Measurements from ENCODE around the gene NCAPD3. TPM values are rescaled to one million over a fixed set of nuclear protein-coding genes. Genes with fewer than 3 reads are reported as not detected.

The NCAPD3 gene
- total RNA-seq, 2 experiments from 2014 or later = 98.4 to 102 TPM

DNA sequence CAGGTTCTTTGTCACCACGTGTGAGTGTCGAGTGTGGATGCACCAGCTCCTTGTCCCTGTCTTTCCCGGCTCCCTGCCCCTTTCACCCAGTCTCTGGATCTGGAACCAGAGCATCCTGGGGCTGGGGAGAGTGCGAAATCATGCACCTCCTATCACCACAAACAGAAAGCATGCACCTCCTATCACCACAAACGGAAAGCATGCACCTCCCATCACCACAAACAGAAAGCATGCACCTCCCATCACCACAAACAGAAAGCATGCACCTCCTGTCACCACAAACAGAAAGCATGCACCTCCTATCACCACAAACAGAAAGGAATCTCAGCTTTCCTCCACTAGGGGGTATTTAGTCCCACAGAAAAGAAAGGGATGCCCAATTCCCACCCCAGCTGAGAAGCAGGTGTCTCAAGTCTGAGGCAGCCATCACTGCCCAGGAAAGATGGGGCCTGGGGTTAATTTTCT lies 46.5 kb upstream of the NCAPD3 start:
- TF ChIP-seq, protein P1, sequence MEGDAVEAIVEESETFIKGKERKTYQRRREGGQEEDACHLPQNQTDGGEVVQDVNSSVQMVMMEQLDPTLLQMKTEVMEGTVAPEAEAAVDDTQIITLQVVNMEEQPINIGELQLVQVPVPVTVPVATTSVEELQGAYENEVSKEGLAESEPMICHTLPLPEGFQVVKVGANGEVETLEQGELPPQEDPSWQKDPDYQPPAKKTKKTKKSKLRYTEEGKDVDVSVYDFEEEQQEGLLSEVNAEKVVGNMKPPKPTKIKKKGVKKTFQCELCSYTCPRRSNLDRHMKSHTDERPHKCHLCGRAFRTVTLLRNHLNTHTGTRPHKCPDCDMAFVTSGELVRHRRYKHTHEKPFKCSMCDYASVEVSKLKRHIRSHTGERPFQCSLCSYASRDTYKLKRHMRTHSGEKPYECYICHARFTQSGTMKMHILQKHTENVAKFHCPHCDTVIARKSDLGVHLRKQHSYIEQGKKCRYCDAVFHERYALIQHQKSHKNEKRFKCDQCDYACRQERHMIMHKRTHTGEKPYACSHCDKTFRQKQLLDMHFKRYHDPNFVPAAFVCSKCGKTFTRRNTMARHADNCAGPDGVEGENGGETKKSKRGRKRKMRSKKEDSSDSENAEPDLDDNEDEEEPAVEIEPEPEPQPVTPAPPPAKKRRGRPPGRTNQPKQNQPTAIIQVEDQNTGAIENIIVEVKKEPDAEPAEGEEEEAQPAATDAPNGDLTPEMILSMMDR (IDR thresholded peaks at IDR 0.05) = no peak
- Mint-ChIP-seq H3K36me3 (ENCODE audit: low read depth) (peaks cover 5% of the 10 kb centered on the region), H3K27ac (peak overlapping the region; percentile 14), H3K9me3 (no peaks in the 10 kb centered on the region), H3K4me1 (ENCODE audit: low read depth) (peaks cover 33% of the 10 kb centered on the region), H3K4me3 (no peak overlapping the region), H3K27me3 (no peaks in the 10 kb centered on the region)
- CTCF ChIA-PET = interaction anchor here (0.8 kb wide), 1 partner anchor 8 kb away, joined by 3 read pairs; no protein-coding TSS in a partner anchor
- ATAC-seq (peak; percentile 40), DNase-seq (peak; percentile 19)
- POLR2A ChIA-PET = interaction anchor here (0.6 to 0.9 kb wide), 3 partner anchors 12 to 392 kb away, joined by 3 to 5 read pairs (median 3); no protein-coding TSS in a partner anchor
- intact Hi-C loops (cut with micrococcal nuclease) = no loop called here

DNA sequence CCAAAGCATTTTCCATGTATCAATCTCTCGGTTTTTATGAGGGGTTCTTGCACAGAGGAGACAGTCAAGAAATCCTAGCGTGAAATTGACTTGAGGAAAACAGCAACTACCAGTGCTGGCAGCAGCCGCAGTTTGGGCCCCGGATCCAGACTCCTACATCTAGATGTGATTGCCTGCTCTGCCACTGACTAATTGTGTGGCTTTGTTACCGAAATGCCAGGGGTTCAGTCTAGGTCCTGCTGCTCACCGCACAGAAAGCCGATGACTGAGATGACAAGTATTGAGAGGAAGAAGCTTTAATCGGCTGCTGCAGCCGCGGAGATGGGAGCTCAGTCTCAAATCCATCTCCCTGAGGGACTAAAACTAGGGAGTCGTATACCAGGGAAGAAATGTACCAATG lies 44.2 kb upstream of the NCAPD3 start:
- intact Hi-C loops (cut with micrococcal nuclease) = no loop called here
- ChIA-PET POLR2A (no interaction called here), CTCF (interaction anchor here (2.5 kb wide), 1 partner anchor 9 kb away, joined by 10 read pairs; the partner anchor contains the start of gene GLB1L3)
- ATAC-seq (no peak), DNase-seq (no peak)
- Mint-ChIP-seq H3K9me3 (no peaks in the 10 kb centered on the region), H3K36me3 (ENCODE audit: low read depth) (peaks cover 5% of the 10 kb centered on the region), H3K4me1 (ENCODE audit: low read depth) (peaks cover 17% of the 10 kb centered on the region), H3K27ac (no peak overlapping the region), H3K4me3 (no peak overlapping the region), H3K27me3 (no peaks in the 10 kb centered on the region)
- TF ChIP-seq, protein P1 (IDR thresholded peaks at IDR 0.05) = no peak

DNA sequence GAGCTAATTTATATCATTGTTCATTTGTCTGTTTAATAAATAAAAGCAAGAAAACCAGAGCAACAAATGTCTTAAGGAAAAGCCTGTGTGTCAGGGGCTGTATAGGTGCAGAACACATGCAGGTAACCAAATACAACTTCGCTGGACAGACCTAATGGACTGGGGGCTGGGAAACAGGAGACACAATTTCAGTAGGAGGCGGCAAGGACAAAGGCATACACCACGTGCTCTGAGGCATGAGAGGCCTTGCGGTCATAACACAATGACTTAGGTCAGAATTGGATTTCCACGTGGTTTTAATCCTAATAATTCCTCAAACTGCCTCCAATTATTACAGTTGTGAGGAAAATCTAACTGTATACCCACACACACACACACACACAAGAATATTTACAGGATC lies 43.7 kb upstream of the NCAPD3 start:
- H3K4me3 Mint-ChIP-seq = no peak overlapping the region
- CTCF ChIA-PET = interaction anchor here (2.5 kb wide), 1 partner anchor 9 kb away, joined by 10 read pairs; the partner anchor contains the start of gene GLB1L3

DNA sequence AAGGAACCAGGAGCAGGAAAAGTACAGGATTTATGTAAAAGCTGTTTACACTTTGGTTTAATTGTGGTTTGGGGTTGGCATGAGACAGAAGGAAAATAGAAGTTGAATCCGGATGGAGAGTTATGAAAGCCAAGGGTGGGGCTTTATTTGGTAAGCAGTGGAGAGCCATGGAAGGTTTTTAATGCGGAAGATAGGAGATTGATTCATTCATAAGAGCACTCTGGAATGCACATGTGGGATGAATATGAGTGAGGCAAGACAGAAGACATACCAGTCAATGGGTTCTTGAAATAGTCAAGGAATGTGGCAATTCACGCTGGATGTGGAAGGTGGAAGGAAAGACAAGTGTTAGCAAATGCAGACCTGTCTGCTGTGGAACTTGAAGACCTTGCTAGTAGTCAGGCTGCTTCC lies 43.1 kb upstream of the NCAPD3 start:
- Mint-ChIP-seq H3K27ac (no peak overlapping the region), H3K36me3 (ENCODE audit: low read depth) (no peaks in the 10 kb centered on the region), H3K27me3 (no peaks in the 10 kb centered on the region), H3K9me3 (no peaks in the 10 kb centered on the region), H3K4me1 (ENCODE audit: low read depth) (peaks cover 10% of the 10 kb centered on the region), H3K4me3 (no peak overlapping the region)
- intact Hi-C loops (cut with micrococcal nuclease) = no loop called here
- ChIA-PET CTCF (interaction anchor here (2.5 kb wide), 1 partner anchor 10 kb away, joined by 10 read pairs; the partner anchor contains the start of gene GLB1L3), POLR2A (interaction anchor here (1.9 to 3.0 kb wide), 2 partner anchors 9 to 13 kb away, joined by 10 read pairs; partner anchors contain the start of genes ACAD8, GLB1L3 and THYN1)
- TF ChIP-seq, protein P1 (IDR thresholded peaks at IDR 0.05) = no peak
- no peak for DNase-seq
- no peak for ATAC-seq

More for the DNA sequence above, 43.7 kb upstream of the NCAPD3 start:
- POLR2A ChIA-PET = interaction anchor here (3.0 kb wide), 1 partner anchor 13 kb away, joined by 10 read pairs; the partner anchor contains the start of genes ACAD8 and THYN1
- intact Hi-C loops (cut with micrococcal nuclease) = no loop called here
- no peak for DNase-seq
- Mint-ChIP-seq H3K4me1 (ENCODE audit: low read depth) (peaks cover 13% of the 10 kb centered on the region), H3K27ac (no peak overlapping the region), H3K36me3 (ENCODE audit: low read depth) (peaks cover 2% of the 10 kb centered on the region), H3K27me3 (no peaks in the 10 kb centered on the region), H3K9me3 (no peaks in the 10 kb centered on the region)
- ATAC-seq = no peak
- TF ChIP-seq, protein P1 (IDR thresholded peaks at IDR 0.05) = no peak

DNA sequence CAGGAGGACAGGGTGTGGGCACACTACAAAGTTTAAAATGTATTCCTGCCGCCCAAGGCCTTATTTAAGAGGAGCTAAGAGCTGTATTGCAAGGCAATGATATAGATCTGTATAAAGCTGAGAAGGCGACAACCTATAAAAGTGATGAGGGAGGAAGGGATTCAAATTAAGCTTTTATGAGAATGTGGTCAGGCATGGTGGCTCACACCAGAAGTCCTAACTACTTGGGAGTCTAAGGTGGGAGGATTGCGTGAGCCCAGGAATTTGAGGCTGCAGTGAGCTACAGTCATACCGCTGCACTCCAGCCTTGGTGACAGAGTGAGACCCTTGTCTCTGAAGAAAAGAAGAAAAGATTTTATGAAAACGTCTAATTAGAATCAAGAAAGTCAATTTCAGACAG lies 42.7 kb upstream of the NCAPD3 start:
- peaks cover 9% of the 10 kb centered on the region for H3K4me1 Mint-ChIP-seq (ENCODE audit: low read depth)

More for the DNA sequence above, 42.7 kb upstream of the NCAPD3 start:
- TF ChIP-seq, protein P1 (IDR thresholded peaks at IDR 0.05) = no peak
- Mint-ChIP-seq H3K9me3 (no peaks in the 10 kb centered on the region), H3K4me3 (no peak overlapping the region), H3K36me3 (ENCODE audit: low read depth) (no peaks in the 10 kb centered on the region), H3K27me3 (no peaks in the 10 kb centered on the region), H3K27ac (no peak overlapping the region)
- no peak for DNase-seq
- ATAC-seq = no peak
- CTCF ChIA-PET = interaction anchor here (2.5 kb wide), 1 partner anchor 10 kb away, joined by 10 read pairs; the partner anchor contains the start of gene GLB1L3
- intact Hi-C loops (cut with micrococcal nuclease) = no loop called here
- POLR2A ChIA-PET = interaction anchor here (1.9 to 3.0 kb wide), 2 partner anchors 9 to 12 kb away, joined by 10 read pairs; partner anchors contain the start of genes ACAD8, GLB1L3 and THYN1
